Endodermal cell (in vitro differentiated cells): ENCODE results near the gene SDK1. TPM values are rescaled to one million over a fixed set of nuclear protein-coding genes. Genes with fewer than 3 reads are reported as not detected.

Experiments
- DNase-seq: peaks from one replicate; pipeline ENCODE4 v3.0.0-alpha.2; 2017
- H3K27ac ChIP-seq: 2 replicates; pipeline ENCODE4 v1.5.1; 2013; ENCODE audit warnings: mild to moderate bottlenecking, low read depth, low read length, moderate library complexity
- H3K27me3 ChIP-seq: 2 replicates; pipeline ENCODE4 v1.6.1; 2013; ENCODE audit warnings: mild to moderate bottlenecking, low read length, moderate library complexity; ENCODE audit not compliant: insufficient read depth, control insufficient read depth, poor library complexity, severe bottlenecking
- H3K36me3 ChIP-seq: 2 replicates; pipeline ENCODE4 v1.7.0; 2013; ENCODE audit warnings: mild to moderate bottlenecking, low read length, moderate library complexity; ENCODE audit not compliant: control insufficient read depth, insufficient read depth
- H3K4me1 ChIP-seq: one replicate; pipeline ENCODE4 v1.7.0; 2013; ENCODE audit warnings: low read length; ENCODE audit not compliant: control insufficient read depth, insufficient read depth
- H3K4me3 ChIP-seq: 2 replicates; pipeline ENCODE4 v1.5.1; 2013; ENCODE audit warnings: mild to moderate bottlenecking, low read length, moderate library complexity
- H3K9ac ChIP-seq: 2 replicates; pipeline ENCODE4 v1.6.1; 2013; ENCODE audit warnings: mild to moderate bottlenecking, low read length, moderate library complexity; ENCODE audit not compliant: poor library complexity, severe bottlenecking; ENCODE audit errors: extremely low read depth
- H3K9me3 ChIP-seq: 2 replicates; pipeline ENCODE4 v1.6.1; 2013; ENCODE audit warnings: mild to moderate bottlenecking, low read length, moderate library complexity; ENCODE audit not compliant: control insufficient read depth
- H3K27ac Mint-ChIP-seq: 2 replicates; pipeline ENCODE4 v1.8.0; 2020; ENCODE audit warnings: mixed read lengths
- H3K27me3 Mint-ChIP-seq: 2 replicates; pipeline ENCODE4 v1.8.0; 2021; ENCODE audit warnings: mild to moderate bottlenecking, mixed read lengths; ENCODE audit not compliant: insufficient read depth
- H3K36me3 Mint-ChIP-seq: 2 replicates; pipeline ENCODE4 v1.8.0; 2020; ENCODE audit warnings: low read depth, mixed read lengths
- H3K4me1 Mint-ChIP-seq: 2 replicates; pipeline ENCODE4 v1.8.0; 2020; ENCODE audit warnings: mixed read lengths
- H3K4me3 Mint-ChIP-seq: 2 replicates; pipeline ENCODE4 v1.8.0; 2020; ENCODE audit warnings: mild to moderate bottlenecking, moderate library complexity, mixed read lengths
- H3K9me3 Mint-ChIP-seq: 2 replicates; pipeline ENCODE4 v1.8.0; 2020; ENCODE audit warnings: mild to moderate bottlenecking, mixed read lengths
- WGBS, 2 experiments: methylation state at CpG; one replicate each; pipeline versions ENCODE4 v1.1.5 to v1.1.7; 2013; ENCODE audit warnings: missing lambda C conversion rate in 2 of 2, mixed read lengths in 1 of 2; ENCODE audit not compliant: insufficient coverage in 1 of 2, insufficient read length in 1 of 2; 5-methylcytosine and 5-hydroxymethylcytosine counted together
- total RNA-seq, 2 donors: library from RNA; stranded (reverse); fragmentation: NEBNext Ultra II Directional in 1 of 2; extraction: Animal tissue kit (Norgen Biotek cat#: 25700) in 1 of 2; gene quantifications; 2 replicates in 1 of 2; 3 replicates in 1 of 2; pipeline ENCODE4 v1.2.1, GENCODE V29; 2021
- TF ChIP-seq, protein P1 (sequence below): fragments of 200-600 bp; sonication (generic); conservative IDR thresholded peaks from 2 replicates; pipeline ENCODE4 v1.5.0; 2021; ENCODE audit warnings: antibody characterized with exemption, mild to moderate bottlenecking

SDK1 gene
- total RNA-seq, 2 donors from 2014 or later, result 22.7 to 23.1 TPM

DNA sequence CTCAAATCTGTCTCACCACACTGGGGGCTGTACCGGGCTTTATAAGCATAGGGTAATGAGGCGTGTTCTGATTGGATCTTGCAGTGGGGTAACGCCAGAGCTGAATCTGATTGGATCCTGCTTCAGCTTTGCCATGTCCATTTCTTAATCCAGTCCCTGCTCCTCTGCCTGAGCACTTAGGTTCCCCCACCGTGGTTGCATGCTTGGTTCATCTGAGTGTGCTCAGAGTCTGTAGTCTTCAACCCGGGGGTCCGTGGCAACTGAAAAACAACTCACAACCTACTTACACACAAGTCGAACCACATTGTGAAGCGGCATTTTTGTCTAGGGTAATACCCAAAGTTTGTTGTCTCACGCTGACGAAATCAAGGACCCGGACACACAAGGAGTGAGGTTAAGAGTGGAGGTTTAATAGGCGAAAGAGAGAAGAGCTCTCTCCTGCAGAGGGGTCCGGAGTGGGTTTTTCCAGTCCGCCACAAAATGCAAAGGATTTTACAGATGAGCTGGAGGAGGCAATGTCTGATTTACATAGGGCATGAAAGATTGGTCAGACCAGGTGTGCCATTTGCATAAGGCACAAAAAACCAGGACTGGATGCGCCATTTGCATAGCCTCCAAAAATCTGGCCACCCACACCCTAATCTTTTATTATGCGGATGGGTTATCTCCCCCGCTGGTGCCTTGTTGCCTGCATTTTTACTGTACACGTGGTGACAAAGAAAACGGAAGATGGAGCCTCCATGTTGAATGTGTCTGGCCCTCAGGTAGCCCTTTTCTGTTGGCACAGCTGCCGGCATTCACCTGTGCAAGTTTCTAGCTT, 739.3 kb downstream of the SDK1 start:
- H3K36me3 ChIP-seq, result no peaks in the 10 kb centered on the region
- no peaks in the 10 kb centered on the region for H3K4me1 ChIP-seq
- H3K4me3 Mint-ChIP-seq, result no peak overlapping the region
- no peak overlapping the region for H3K27ac Mint-ChIP-seq
- DNase-seq, result no peak
- 81 to 87% methylated on average over 15 to 20 of the region's 20 CpGs for WGBS, 2 experiments
- no peak overlapping the region for H3K4me3 ChIP-seq
- H3K27me3 Mint-ChIP-seq, result no peaks in the 10 kb centered on the region
- TF ChIP-seq, protein P1, sequence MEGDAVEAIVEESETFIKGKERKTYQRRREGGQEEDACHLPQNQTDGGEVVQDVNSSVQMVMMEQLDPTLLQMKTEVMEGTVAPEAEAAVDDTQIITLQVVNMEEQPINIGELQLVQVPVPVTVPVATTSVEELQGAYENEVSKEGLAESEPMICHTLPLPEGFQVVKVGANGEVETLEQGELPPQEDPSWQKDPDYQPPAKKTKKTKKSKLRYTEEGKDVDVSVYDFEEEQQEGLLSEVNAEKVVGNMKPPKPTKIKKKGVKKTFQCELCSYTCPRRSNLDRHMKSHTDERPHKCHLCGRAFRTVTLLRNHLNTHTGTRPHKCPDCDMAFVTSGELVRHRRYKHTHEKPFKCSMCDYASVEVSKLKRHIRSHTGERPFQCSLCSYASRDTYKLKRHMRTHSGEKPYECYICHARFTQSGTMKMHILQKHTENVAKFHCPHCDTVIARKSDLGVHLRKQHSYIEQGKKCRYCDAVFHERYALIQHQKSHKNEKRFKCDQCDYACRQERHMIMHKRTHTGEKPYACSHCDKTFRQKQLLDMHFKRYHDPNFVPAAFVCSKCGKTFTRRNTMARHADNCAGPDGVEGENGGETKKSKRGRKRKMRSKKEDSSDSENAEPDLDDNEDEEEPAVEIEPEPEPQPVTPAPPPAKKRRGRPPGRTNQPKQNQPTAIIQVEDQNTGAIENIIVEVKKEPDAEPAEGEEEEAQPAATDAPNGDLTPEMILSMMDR, result no peak
- no peaks in the 10 kb centered on the region for H3K27me3 ChIP-seq
- H3K4me1 Mint-ChIP-seq, result peaks cover 13% of the 10 kb centered on the region
- no peak overlapping the region for H3K9ac ChIP-seq
- no peaks in the 10 kb centered on the region for H3K9me3 ChIP-seq
- H3K36me3 Mint-ChIP-seq, result no peaks in the 10 kb centered on the region
- no peaks in the 10 kb centered on the region for H3K9me3 Mint-ChIP-seq
- no peak overlapping the region for H3K27ac ChIP-seq

DNA sequence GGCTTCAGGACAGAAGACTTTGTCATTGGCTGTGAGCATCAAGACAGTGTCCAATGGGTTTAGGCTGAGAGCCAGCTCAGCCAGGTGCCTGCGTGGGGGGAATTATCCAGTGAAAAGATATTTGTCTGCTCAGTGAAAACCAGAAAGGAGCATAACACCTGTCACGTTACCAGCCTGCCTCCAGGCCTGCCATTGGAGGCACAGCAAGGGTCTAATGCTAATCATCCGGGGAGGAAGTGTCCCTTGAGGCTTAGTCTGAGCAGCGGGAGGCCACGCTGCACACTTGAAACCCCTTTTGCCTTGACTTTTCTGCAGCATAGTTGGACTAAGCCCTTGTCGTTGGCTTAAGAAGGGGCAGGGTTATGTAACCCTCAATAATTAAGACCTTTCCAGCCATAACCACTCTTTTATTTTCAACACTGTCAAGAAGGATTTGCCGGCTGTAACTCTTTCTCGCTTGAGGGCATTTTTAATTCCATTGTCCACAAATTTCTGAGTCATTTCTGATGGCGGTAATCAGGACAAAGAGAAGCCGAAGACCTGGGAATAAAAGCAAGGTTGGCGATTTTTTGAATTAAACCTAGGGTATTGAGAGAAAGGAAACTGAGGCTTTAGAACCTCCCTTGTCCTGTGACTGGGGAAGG, 741.5 kb downstream of the SDK1 start:
- no peak overlapping the region for H3K27ac ChIP-seq
- WGBS, 2 experiments, result 72 to 73% methylated on average over 9 to 11 of the region's 11 CpGs
- DNase-seq, result peak; percentile 51
- no peak overlapping the region for H3K4me3 ChIP-seq
- Mint-ChIP-seq H3K36me3 (no peaks in the 10 kb centered on the region), H3K27me3 (no peaks in the 10 kb centered on the region), H3K27ac (peak overlapping the region; percentile 26), H3K9me3 (no peaks in the 10 kb centered on the region), H3K4me3 (no peak overlapping the region), H3K4me1 (peaks cover 13% of the 10 kb centered on the region)
- no peaks in the 10 kb centered on the region for H3K4me1 ChIP-seq
- no peaks in the 10 kb centered on the region for H3K36me3 ChIP-seq
- no peak overlapping the region for H3K9ac ChIP-seq
- TF ChIP-seq, protein P1, result no peak
- no peaks in the 10 kb centered on the region for H3K9me3 ChIP-seq
- H3K27me3 ChIP-seq, result no peaks in the 10 kb centered on the region

DNA sequence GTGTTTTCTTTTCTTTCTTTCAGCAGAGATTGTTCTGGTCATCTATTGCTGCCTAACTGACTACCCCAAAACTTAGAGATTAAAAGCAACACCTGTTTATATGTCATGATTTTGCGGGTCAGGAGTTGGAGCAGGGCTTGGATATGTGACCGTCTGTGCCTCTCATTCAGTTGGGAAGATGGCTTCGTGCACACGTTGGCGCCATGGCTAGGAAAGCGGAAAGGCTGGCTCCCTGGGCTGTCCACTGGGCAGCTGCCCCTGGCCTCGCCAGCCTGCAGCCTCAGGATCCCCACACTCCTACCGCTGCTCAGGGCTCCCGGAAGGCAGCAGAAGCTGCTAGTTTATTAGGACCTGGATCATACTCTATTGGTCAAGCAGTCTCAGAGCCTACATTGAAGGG, 742.9 kb downstream of the SDK1 start:
- no peak overlapping the region for H3K27ac ChIP-seq
- no peaks in the 10 kb centered on the region for H3K9me3 ChIP-seq
- Mint-ChIP-seq H3K27me3 (no peaks in the 10 kb centered on the region), H3K36me3 (no peaks in the 10 kb centered on the region), H3K4me1 (peaks cover 13% of the 10 kb centered on the region), H3K9me3 (no peaks in the 10 kb centered on the region), H3K27ac (no peak overlapping the region), H3K4me3 (no peak overlapping the region)
- H3K27me3 ChIP-seq, result no peaks in the 10 kb centered on the region
- TF ChIP-seq, protein P1, result no peak
- no peak for DNase-seq
- no peaks in the 10 kb centered on the region for H3K4me1 ChIP-seq
- 89 to 97% methylated on average over 8 to 9 of the region's 9 CpGs for WGBS, 2 experiments
- H3K36me3 ChIP-seq, result no peaks in the 10 kb centered on the region
- H3K9ac ChIP-seq, result no peak overlapping the region
- H3K4me3 ChIP-seq, result no peak overlapping the region
